ENCODE data around the gene SLITRK1. TPM values are rescaled to one million over a fixed set of nuclear protein-coding genes. Genes with fewer than 3 reads are reported as not detected.

Gene SLITRK1
- 0.11 TPM in 1 of 2 replicates, not detected in the other for total RNA-seq (2014; rRNA removed; shearing (Covaris generic))

GRCh38 chr13:83881917-83882605 is at the start of gene SLITRK1:
SLITRK1 (minus strand) TSS chr13:83882474; CDS start chr13:83881507, 967 bp downstream.
- peak; percentile 1 for DNase-seq (ENCODE audit: low read depth)

DNA sequence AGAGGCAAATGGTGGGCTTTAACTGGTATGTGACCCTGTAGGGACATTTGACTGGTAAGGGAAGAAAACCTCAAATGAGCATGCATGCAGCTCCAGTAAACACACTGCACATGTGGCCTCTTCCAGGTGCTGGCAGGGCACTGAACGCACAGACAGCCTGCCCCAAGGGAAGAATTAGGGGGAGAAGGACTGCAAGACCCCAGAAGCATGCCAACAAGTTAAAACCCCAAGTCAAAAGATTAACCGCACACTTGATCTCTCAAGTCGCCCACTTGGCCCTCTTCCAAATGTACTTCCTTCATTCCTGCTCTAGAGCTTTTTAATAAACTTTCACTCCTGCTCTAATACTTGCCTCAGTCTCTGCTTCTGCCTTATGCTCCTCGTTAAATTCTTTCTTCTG is 46.9 kb upstream of the SLITRK1 start:
- no peak for DNase-seq (ENCODE audit: low read depth)

DNA sequence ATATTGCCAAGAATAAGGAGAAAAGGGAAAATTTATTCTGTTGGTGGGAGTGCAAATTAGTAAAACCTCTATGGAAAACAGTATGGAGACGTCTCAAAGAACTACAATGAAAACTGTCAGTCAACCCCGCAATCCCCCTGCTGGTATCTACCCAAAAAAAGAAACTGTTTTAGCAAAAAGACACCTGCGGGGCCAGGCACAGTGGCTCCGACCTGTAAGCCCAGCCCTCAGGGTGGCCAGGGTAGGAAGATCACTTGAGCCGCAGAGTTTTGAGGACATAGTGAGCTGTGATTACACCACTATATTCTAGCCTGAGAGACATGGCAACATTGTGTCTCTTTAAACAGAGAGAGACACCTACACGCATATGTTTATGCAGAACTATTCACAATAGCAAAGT is 37.5 kb upstream of the SLITRK1 start:
- DNase-seq (ENCODE audit: low read depth): no peak

GRCh38 chr13:83914368-83914767 is 32.1 kb upstream of the SLITRK1 start:
- DNase-seq (ENCODE audit: low read depth): no peak

- DNase-seq (ENCODE audit: low read depth): no peak
These were observed 25.1 kb upstream of the SLITRK1 start for GRCh38 chr13:83907196-83907989.

DNA sequence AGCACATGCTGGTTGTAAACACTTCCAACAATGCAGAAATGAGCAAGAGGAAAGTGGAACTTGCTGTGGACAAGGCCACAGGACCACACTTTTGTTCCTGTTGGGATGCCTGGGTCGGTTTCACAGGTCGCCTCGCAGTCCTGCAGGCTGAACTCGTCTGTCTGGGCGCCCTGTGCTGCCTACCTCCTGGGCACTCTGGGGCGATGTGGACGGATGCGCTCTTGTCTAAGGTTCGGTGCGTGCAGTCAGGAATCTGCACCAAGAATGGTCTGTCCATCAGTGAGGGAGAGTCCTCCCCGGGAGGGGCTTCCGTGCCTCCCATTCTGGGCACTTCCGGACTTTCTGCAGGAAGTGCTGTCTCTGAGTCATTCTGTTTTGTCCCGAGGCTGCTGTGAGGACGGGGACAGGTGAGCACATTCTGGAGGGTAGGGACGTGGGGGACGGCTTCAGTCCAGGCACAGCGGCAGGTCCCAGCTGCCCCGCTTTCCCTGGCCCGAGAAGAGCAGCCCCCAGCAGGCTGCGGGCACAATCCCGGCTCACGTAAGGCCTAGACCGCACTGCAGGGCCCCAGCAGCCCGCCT is 24.1 kb upstream of the SLITRK1 start:
- DNase-seq (ENCODE audit: low read depth): peak; percentile 1

GRCh38 chr13:83905641-83906040 is 23.4 kb upstream of the SLITRK1 start:
- DNase-seq (ENCODE audit: low read depth): peak; percentile 1

GRCh38 chr13:83895994-83896580 is 13.8 kb upstream of the SLITRK1 start:
- no peak for DNase-seq (ENCODE audit: low read depth)

- no peak for DNase-seq (ENCODE audit: low read depth)
These were observed 8.1 kb upstream of the SLITRK1 start for GRCh38 chr13:83890358-83890757.

DNA sequence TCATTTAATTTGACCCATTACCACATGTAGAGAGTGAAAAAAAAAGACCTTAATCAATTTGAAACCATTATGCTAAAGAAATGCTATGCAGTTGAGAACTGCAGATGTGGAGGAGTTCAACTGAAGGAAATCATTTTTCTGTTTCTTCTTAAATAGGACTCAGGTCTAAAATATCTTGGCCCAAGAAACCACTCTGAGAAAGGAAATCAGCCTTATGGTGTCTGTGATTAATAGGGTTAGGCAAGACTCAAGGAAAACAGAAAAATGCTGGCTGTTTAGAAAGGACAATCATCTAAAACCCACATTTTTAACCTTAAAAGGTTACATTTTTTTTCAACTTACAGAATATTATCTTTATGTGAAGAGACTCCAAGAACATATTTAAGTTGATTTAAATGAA is 1.9 kb upstream of the SLITRK1 start:
- DNase-seq (ENCODE audit: low read depth): no peak

DNA sequence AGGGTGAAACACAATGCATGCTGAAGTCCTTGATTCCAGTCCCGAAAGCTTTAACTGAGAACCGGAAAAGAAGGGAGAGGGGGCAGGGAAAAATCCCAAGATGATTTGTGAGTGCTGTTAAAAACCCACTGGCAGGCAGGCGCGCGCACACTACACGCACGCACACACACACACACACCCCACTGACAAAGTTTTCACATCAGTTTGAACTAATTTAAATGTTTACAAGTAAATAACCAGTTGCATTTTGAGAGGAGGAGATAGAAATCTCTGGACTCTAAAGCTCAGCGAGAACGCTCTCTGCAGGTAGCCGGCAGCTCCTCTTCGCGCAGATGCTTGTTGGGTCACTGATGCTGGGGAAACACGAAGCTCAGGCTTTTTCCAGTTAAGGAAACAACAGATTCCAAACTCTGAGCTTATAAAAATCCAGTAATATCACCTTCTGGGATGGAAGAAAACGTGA is 818 bp upstream of the SLITRK1 start:
- DNase-seq (ENCODE audit: low read depth): no peak

GRCh38 chr13:83882606-83882959 is 309 bp upstream of the SLITRK1 start:
- no peak for DNase-seq (ENCODE audit: low read depth)

GRCh38 chr13:83881140-83881684 is 1.1 kb downstream of the SLITRK1 start:
- no peak for DNase-seq (ENCODE audit: low read depth)

DNA sequence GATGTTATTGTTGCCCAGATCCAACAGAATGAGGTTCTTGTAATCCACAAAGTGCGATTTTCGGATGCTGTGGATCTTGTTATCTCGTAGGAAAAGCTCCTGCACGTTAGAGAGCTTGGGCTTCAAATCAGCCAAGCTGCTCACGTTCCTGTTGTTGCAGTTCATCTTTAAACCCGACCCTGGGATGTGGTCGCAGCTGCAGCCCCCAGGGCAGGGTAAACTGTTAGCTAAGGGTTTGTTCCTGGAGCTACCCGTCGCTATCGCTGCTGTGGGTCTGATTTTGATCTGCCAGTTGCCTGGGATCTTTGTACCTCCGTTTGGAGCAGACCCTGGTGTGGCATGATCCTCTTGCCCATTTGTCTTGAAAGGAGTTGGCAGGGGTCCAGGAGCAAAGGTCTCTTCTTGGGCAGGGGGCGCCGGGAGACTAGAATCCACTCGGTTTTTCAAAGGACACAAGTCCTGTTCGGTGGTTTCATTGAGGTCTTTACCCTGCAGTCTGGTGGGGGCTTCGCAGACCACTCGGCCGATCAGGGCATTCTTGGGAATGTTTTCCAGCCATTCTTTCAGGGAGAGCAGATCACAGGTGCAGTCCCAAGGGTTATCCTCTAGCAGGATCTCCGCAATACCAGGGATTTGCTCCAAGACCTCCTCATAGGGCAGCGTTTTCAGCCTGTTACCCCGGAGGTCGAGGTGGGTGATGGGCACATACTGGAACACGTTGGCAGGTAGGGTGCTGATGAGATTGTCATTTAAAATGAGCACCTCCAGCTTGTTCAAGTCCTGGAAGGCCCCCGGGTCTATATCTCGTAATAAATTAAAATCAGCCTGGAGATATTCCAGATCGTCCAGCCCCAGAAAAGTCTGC is 1.8 kb downstream of the SLITRK1 start:
- no peak for DNase-seq (ENCODE audit: low read depth)

DNA sequence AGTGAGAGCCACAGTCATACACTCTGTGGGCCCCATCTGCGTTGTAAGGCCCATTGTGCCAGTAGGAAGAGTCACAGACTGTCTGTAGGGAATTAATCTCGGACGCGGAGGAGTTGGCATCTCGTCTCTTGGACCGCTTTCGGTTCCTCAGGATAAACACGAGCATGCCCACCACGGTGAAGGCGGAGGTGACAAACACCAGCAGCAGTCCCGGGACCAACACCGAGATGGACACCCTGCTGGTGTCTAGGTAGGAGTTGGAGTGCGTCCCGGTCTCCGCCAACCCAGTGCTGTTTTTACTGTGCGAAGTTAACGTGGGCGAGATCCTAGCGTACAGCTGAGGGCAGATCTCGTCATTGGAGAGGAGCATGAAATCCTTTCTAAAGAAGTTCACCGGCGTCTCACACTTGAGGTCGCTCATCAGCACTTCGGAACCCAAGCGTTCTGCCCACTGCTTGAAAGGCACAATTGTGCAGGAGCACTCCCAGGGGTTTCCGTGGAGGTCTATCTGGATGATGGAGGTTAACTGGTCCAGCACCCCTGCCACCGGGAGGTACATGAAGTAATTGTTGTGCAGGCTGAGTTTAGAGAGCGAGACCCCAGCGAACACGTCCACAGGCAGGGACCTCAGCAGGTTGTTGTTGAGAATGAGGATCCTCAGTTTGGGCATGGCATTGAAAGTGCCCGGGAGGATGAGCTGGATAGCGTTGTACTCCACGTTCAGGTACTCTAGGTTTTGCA is 2.7 kb downstream of the SLITRK1 start:
- DNase-seq (ENCODE audit: low read depth): no peak

DNA sequence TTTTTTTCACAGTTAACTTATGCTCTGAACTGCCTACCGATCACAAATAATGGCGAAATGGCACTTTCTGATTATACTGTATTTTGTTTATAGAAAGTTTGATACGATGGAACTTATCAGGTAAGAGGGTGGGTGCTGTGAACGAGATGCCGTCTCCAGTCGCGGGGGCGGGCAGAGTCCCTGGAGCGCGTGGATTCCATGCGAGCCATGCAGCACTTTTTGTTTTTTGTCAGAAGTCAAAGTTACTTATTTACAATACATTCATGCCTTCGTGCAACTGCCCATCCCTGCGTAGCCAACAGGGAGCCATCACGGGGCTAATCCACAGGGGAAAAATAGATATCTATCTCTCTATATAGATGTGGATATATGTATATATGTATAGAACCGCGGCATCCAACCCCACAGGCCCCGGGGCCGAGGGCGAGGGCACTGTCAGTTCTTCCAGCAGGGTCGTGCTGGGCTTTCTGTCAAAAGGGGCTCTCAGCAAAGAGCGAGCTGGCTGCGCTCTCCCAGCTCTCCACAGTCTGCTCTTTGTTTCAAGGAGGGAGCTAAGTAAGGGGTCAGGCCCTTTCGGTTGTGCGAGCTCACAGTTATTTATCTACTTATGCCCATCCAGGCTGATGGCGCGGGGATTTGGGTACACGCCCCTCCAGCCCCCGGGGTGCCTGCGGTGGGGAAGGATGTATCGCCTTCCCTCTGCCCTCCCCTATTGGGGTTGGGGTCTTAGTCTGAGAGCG is 3.4 kb downstream of the SLITRK1 start:
- DNase-seq (ENCODE audit: low read depth): no peak

- no peak for DNase-seq (ENCODE audit: low read depth)
These were observed 4.5 kb downstream of the SLITRK1 start for GRCh38 chr13:83877651-83878355.

DNA sequence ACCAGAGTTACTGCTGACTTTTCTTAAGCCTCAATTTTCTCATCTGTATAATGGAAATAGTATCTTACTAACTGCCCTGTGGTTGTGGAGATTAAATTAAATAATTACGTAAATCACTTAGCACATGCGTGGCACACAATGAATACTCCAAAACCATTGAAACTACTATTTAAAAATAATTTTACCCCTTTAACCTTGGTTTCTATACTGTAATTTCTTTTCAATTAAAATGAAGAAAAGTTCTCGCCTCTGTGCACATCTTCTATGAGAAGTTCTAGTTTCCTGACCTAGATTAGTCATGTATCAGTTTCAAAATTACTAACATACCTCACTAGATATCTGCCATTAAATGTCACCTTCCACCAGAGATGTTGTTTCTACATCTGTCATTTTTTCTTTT is 5.7 kb downstream of the SLITRK1 start:
- DNase-seq (ENCODE audit: low read depth): no peak

- no peak for DNase-seq (ENCODE audit: low read depth)
These were observed 14.6 kb downstream of the SLITRK1 start for GRCh38 chr13:83867708-83868107.

Data from Daoy (cell line).